Embryonic facial prominence (tissue), 1 donor: ENCODE results near the gene UBR7.
"Not testable (repeated sequence)": the region's sequence is repeated elsewhere in the genome, so short reads cannot be mapped to it uniquely, and the experiment has no call there.

Source experiments
- DNase-seq: peaks from one replicate; pipeline ENCODE4 v3.0.0-alpha.2; 2016; ENCODE audit errors: extremely low spot score

The UBR7 gene, protein sequence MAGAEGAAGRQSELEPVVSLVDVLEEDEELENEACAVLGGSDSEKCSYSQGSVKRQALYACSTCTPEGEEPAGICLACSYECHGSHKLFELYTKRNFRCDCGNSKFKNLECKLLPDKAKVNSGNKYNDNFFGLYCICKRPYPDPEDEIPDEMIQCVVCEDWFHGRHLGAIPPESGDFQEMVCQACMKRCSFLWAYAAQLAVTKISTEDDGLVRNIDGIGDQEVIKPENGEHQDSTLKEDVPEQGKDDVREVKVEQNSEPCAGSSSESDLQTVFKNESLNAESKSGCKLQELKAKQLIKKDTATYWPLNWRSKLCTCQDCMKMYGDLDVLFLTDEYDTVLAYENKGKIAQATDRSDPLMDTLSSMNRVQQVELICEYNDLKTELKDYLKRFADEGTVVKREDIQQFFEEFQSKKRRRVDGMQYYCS

GRCh38 chr14:93206793-93207467, at the start of gene UBR7, which contains the start of gene GON7:
TSS of gene UBR7 (plus strand) at chr14:93207256. CDS start at chr14:93207292, 36 bp downstream.
TSS of gene GON7 (minus strand) at chr14:93207065. CDS start at chr14:93207037, 28 bp downstream.
- peak; percentile 80 for DNase-seq

GRCh38 chr14:93158349-93158748, 48.7 kb upstream of the UBR7 start:
- not testable (repeated sequence) for DNase-seq

- not testable (repeated sequence) for DNase-seq
Measured at GRCh38 chr14:93159625-93160352, 47.3 kb upstream of the UBR7 start.

GRCh38 chr14:93160353-93160801, 46.7 kb upstream of the UBR7 start:
- no peak for DNase-seq

GRCh38 chr14:93161411-93161940, 45.6 kb upstream of the UBR7 start:
- no peak for DNase-seq

DNA sequence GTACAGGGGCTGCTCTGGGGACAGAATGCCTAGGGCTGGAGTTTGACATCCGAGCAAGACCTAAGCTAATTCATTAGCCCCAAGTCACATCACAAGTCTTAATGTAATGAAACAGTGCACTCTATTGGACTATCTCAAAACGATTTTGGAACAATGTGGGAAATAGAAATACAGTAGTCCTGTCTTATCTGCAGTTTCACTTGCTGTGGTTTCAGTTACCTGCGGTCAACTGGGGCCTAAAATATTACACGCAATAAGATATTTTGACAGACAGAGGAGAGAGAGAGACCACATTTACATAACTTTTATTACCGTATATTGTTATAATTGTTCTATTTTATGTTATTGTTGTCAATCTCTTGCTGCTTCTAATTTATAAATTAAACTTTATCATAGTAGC, 43.5 kb upstream of the UBR7 start:
- no peak for DNase-seq

- DNase-seq, result not testable (repeated sequence)
Measured at GRCh38 chr14:93165271-93166265, 41.5 kb upstream of the UBR7 start.

- not testable (repeated sequence) for DNase-seq
Measured at GRCh38 chr14:93168610-93169009, 38.4 kb upstream of the UBR7 start.

GRCh38 chr14:93169619-93170018, 37.4 kb upstream of the UBR7 start:
- DNase-seq, result not testable (repeated sequence)

GRCh38 chr14:93170141-93170540, 36.9 kb upstream of the UBR7 start:
- DNase-seq, result not testable (repeated sequence)

DNA sequence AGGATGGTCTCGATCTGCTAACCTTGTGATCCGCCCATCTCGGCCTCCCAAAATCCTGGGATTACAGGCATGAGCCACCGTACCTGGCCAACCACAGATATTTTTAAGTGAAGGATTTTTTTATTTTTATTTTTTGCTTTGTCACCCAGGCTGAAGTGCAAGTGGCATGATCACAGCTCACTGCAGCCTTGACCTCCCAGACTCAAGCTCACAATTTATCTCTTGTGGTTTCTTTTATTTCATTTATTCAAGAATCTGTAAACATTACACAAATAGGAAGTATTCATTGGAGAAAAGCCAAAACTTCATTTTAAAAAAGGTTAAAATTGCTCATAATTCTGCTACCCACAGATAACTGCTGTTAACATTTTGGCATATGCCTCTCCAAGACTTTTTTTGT, 35.7 kb upstream of the UBR7 start:
- DNase-seq, result no peak

- DNase-seq, result no peak
Measured at GRCh38 chr14:93173943-93174395, 33.1 kb upstream of the UBR7 start.

- not testable (repeated sequence) for DNase-seq
Measured at GRCh38 chr14:93174731-93175130, 32.3 kb upstream of the UBR7 start.

GRCh38 chr14:93175492-93175891, 31.6 kb upstream of the UBR7 start:
- DNase-seq, result no peak

DNA sequence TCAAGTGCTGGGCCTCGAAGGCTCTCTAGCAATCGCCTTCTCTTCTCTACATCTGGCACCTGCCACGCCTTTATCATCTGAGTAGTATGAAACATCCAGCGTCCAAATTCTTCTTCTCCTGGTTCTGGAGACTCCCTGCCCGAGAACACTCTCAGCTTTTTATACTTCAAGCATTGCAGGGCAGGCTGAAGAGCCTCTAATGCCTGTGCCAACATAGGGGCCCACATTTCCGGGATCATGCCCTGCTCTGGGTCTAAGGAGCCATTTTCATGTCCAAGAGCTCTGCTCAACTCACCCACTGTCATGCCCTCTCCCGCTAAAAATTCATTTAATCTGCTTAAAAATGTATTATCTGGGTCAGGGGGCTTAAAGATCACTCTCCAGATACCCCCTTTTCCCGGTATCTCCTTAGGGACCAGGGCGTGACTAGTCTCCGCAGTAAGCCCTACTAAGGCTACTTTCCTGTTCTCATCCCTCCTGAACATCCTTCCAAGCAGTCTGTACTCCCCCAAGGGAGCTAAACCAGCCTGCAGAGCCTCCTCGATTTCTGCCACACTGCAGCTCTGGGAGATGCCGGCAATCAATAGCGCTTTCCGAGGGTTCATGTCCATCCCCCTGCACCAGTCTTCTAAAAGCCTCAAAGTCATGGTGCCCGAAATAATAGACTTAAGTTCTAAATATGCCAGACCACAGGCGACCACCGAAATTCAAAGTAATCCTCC, 23.3 kb upstream of the UBR7 start:
- no peak for DNase-seq

DNA sequence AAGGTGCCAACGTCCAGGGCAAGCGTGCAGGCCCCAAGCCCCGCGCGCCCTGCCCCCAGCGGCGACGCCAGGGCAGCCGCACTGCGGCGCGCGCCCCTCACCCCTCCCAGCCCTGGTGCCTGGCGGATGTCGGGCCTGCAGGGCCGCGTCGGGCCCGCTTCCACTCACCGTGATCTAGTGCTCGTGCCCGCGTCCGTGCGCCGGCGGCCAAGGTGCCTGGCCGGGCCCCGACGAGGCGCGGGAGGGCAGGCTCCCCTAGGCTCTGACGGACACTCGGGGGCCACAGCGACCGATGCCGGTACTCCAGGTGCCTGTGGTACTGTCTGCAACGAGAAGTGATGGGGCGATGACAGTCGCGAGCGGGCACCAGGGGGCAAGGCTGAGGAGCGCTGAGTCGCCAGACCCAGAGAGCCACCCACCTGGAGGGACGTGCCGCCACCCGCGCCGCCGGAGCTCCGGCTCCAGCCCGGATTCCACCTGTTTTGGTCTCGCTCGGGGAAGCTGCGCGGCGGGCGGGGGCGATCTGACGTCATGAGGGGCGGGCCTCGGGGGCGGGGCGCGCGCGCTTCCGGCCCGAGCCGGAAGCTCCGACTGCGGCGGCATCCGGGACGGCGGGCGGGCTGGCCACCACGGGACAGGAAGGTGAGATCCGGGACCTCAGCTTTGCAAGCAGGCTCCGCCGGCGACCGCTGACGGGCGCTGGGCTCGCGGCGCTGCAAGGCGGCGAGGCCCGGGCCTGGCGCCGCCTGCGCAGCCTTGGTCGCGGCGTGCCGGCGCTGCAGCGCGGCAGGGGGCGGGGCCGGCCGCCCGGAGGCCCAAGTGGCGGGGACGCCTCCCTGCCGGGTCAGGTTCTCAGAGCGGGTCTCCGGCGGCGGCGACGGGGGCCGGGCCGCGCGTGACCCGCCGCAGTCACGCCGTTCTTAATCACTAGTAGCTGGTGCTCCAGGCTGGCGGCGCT, 22.4 kb upstream of the UBR7 start, which contains the start of the genes LYSET and MOAP1:
Gene LYSET (plus strand): TSS at position 927 of the 958 bp plus-strand sequence. CDS start 89 bp downstream, outside the sequence.
Gene MOAP1 (minus strand): TSS at position 507 of the 958 bp plus-strand sequence. CDS start 655 bp downstream, outside the sequence.
- peak; percentile 68 for DNase-seq

DNA sequence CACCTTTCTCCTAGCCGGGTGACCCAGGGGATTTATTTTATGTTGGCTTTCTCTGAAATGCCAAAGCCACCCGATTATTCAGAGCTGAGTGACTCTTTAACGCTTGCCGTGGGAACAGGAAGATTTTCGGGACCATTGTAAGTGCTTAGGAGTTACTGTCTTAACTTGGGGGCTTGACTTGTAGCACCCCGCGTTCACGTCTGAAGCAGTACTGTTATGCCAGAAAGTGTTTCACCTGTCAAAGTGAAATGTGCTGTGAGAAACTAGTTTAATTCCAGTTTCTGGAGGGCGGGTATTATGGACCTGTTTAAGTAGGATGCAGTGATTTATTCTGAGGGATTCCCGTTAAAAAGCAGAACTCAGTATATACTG, 21.7 kb upstream of the UBR7 start:
- DNase-seq, result no peak

- DNase-seq, result no peak
Measured at GRCh38 chr14:93186466-93186865, 20.6 kb upstream of the UBR7 start.
